Activated B cell treated with CpG ODN at 0.5 μM for 24 hours (primary cell): ENCODE results near the gene FANCL. TPM values are rescaled to one million over a fixed set of nuclear protein-coding genes. Genes with fewer than 3 reads are reported as not detected.
A peak's percentile ranks its signal among the peaks of the same experiment; 100 is the strongest.

Source experiments
- ATAC-seq: fragments of 200-7000 bp; cut with Tn5 transposase; one replicate; pipeline ENCODE4 v1.10.0; 2021; ENCODE audit warnings: low read depth, mild to moderate bottlenecking, moderate library complexity
- CTCF ChIA-PET: fragments of 350-600 bp; sonication (Branson Sonifier 250); formaldehyde crosslinking; loops from one replicate; lab custom pipeline; 2021; ENCODE audit warnings: antibody characterized with exemption; lab: Charles Lee
- POLR2A ChIA-PET: fragments of 350-600 bp; sonication (Branson Sonifier 250); formaldehyde crosslinking; loops from one replicate; lab custom pipeline; 2021; ENCODE audit warnings: antibody characterized with exemption; lab: Charles Lee
- DNase-seq: peaks from one replicate; pipeline ENCODE4 v3.0.0; 2022
- H3K27ac Mint-ChIP-seq: one replicate; pipeline ENCODE4 v1.8.0; 2020; ENCODE audit warnings: mixed read lengths
- H3K27me3 Mint-ChIP-seq: one replicate; pipeline ENCODE4 v1.8.0; 2021; ENCODE audit warnings: mixed read lengths
- H3K36me3 Mint-ChIP-seq: one replicate; pipeline ENCODE4 v1.8.0; 2021; ENCODE audit warnings: low read depth, mixed read lengths
- H3K4me1 Mint-ChIP-seq: one replicate; pipeline ENCODE4 v1.8.0; 2021; ENCODE audit warnings: mixed read lengths
- H3K4me3 Mint-ChIP-seq: one replicate; pipeline ENCODE4 v1.8.0; 2020; ENCODE audit warnings: mild to moderate bottlenecking, mixed read lengths
- H3K9me3 Mint-ChIP-seq: one replicate; pipeline ENCODE4 v1.8.0; 2020; ENCODE audit warnings: mixed read lengths
- CTCF ChIP-seq: fragments of 200-600 bp; IDR thresholded peaks from one replicate; pipeline ENCODE4 v1.8.0; 2022; ENCODE audit warnings: antibody characterized with exemption, mild to moderate bottlenecking
- intact Hi-C: fragments of 100-400 bp; cut with micrococcal nuclease; formaldehyde crosslinking; loops from one replicate; pipeline ENCODE4 v1.15.1; 2024
- total RNA-seq: library from RNA; stranded (reverse); gene quantifications from 2 replicates; pipeline ENCODE4 v1.2.3, GENCODE V29; 2022

Gene FANCL
- total RNA-seq, 1 donor from 2014 or later: 18.4 TPM

- H3K9me3 Mint-ChIP-seq: no peaks in the 10 kb centered on the region
- TF ChIP-seq CTCF: no peak
- POLR2A ChIA-PET: no interaction called here
- ATAC-seq: no peak
- H3K27ac Mint-ChIP-seq: peak overlapping the region; percentile 16
- DNase-seq: no peak
- CTCF ChIA-PET: interaction anchor here (0.6 kb wide), 1 partner anchor 190 kb away, joined by 3 read pairs; no protein-coding TSS in a partner anchor
- H3K27me3 Mint-ChIP-seq: no peaks in the 10 kb centered on the region
- intact Hi-C loops: loop anchor here (2.0 kb wide), 1 partner anchor 15 kb away; no protein-coding TSS in a partner anchor
- peaks cover 41% of the 10 kb centered on the region for H3K4me1 Mint-ChIP-seq
- peak overlapping the region; percentile 50 for H3K4me3 Mint-ChIP-seq
- H3K36me3 Mint-ChIP-seq: peaks cover 7% of the 10 kb centered on the region
These were observed 1.7 kb downstream of the FANCL start for GRCh38 chr2:58239243-58239925.

- DNase-seq (no peak), ATAC-seq (no peak)
- H3K4me3 Mint-ChIP-seq: no peak overlapping the region
- peaks cover 7% of the 10 kb centered on the region for H3K36me3 Mint-ChIP-seq
- intact Hi-C loops: loop anchor here (2.0 kb wide), 1 partner anchor 13 kb away; no protein-coding TSS in a partner anchor
- CTCF ChIA-PET: no interaction called here
- peak overlapping the region; percentile 35 for H3K27ac Mint-ChIP-seq
- H3K27me3 Mint-ChIP-seq: no peaks in the 10 kb centered on the region
- POLR2A ChIA-PET: interaction anchor here (0.7 kb wide), 1 partner anchor 191 kb away, joined by 5 read pairs; the partner anchor contains the start of gene VRK2
- peaks cover 48% of the 10 kb centered on the region for H3K4me1 Mint-ChIP-seq
- no peaks in the 10 kb centered on the region for H3K9me3 Mint-ChIP-seq
- TF ChIP-seq CTCF: no peak
These were observed 3.4 kb downstream of the FANCL start for GRCh38 chr2:58237741-58238140.

- intact Hi-C loops: no loop called here
- no peak overlapping the region for H3K4me3 Mint-ChIP-seq
- POLR2A ChIA-PET: no interaction called here
These were observed 5.1 kb downstream of the FANCL start for GRCh38 chr2:58235984-58236383.

GRCh38 chr2:58235170-58235569 lies 6.0 kb downstream of the FANCL start:
- ATAC-seq (no peak), DNase-seq (no peak)
- intact Hi-C loops: no loop called here
- ChIA-PET CTCF (no interaction called here), POLR2A (no interaction called here)
- Mint-ChIP-seq H3K4me3 (no peak overlapping the region), H3K27me3 (no peaks in the 10 kb centered on the region), H3K4me1 (peaks cover 39% of the 10 kb centered on the region), H3K27ac (no peak overlapping the region), H3K36me3 (peaks cover 4% of the 10 kb centered on the region), H3K9me3 (no peaks in the 10 kb centered on the region)
- no peak for TF ChIP-seq CTCF

More at GRCh38 chr2:58235984-58236383, 5.1 kb downstream of the FANCL start:
- H3K36me3 Mint-ChIP-seq: peaks cover 3% of the 10 kb centered on the region
- peaks cover 44% of the 10 kb centered on the region for H3K4me1 Mint-ChIP-seq
- DNase-seq: no peak
- ATAC-seq: no peak
- TF ChIP-seq CTCF: no peak
- no peaks in the 10 kb centered on the region for H3K9me3 Mint-ChIP-seq
- H3K27me3 Mint-ChIP-seq: no peaks in the 10 kb centered on the region
- H3K27ac Mint-ChIP-seq: no peak overlapping the region
- CTCF ChIA-PET: no interaction called here

GRCh38 chr2:58228299-58228698 lies 12.8 kb downstream of the FANCL start:
- H3K27me3 Mint-ChIP-seq: no peaks in the 10 kb centered on the region
- TF ChIP-seq CTCF: no peak
- intact Hi-C loops: no loop called here
- ATAC-seq (no peak), DNase-seq (no peak)
- H3K27ac Mint-ChIP-seq: no peak overlapping the region
- ChIA-PET POLR2A (no interaction called here), CTCF (no interaction called here)
- H3K4me1 Mint-ChIP-seq: peaks cover 3% of the 10 kb centered on the region
- H3K4me3 Mint-ChIP-seq: no peak overlapping the region
- no peaks in the 10 kb centered on the region for H3K9me3 Mint-ChIP-seq
- H3K36me3 Mint-ChIP-seq: peaks cover 17% of the 10 kb centered on the region
